Measurements from ENCODE around the gene TOM1.

- no peak for TF ChIP-seq POLR2A (IDR thresholded peaks at IDR 0.05; ENCODE audit: extremely low read depth, insufficient read length)
- no peak for TF ChIP-seq CTCF (IDR thresholded peaks at IDR 0.05; ENCODE audit: low read depth, low read length)
- no peak for TF ChIP-seq MAX (IDR thresholded peaks at IDR 0.05; ENCODE audit: low read depth, low read length)
- no peak for TF ChIP-seq MYC (IDR thresholded peaks at IDR 0.05; ENCODE audit: low read depth, low read length)
Observed at GRCh38 chr22:35327690-35328471, 28.2 kb downstream of the TOM1 start.
